Stimulated activated memory B cell treated with anti-CD40 and anti-IgM and Interleukin-4, amounts not matched to agents 10 μg/mL and 1 μg/mL and 100 μg/mL, for 72 hours (primary cell): ENCODE results near the gene UGT2B11.
"Not testable (repeated sequence)": the region's sequence is repeated elsewhere in the genome, so short reads cannot be mapped to it uniquely, and the experiment has no call there.

Source experiments
- ATAC-seq: fragments of 150-1000 bp; cut with Tn5 transposase; 2 replicates; pipeline ENCODE4 v1.10.0; 2021
- H3K27ac Mint-ChIP-seq: one replicate; pipeline ENCODE4 v1.8.0; 2022; ENCODE audit warnings: mild to moderate bottlenecking, mixed read lengths
- H3K27me3 Mint-ChIP-seq: one replicate; pipeline ENCODE4 v1.8.0; 2022; ENCODE audit warnings: mixed read lengths
- H3K36me3 Mint-ChIP-seq: one replicate; pipeline ENCODE4 v1.8.0; 2022; ENCODE audit warnings: mixed read lengths
- H3K4me1 Mint-ChIP-seq: one replicate; pipeline ENCODE4 v1.8.0; 2022; ENCODE audit warnings: mixed read lengths
- H3K4me3 Mint-ChIP-seq: one replicate; pipeline ENCODE4 v1.8.0; 2022; ENCODE audit warnings: mild to moderate bottlenecking, moderate library complexity, mixed read lengths
- H3K9me3 Mint-ChIP-seq: one replicate; pipeline ENCODE4 v1.8.0; 2022; ENCODE audit warnings: mixed read lengths

UGT2B11 gene

GRCh38 chr4:69214716-69215115 lies at the start of gene UGT2B11:
Gene UGT2B11 (minus strand): TSS chr4:69214748. CDS start chr4:69214722, 26 bp downstream.
- Mint-ChIP-seq H3K4me1 (no peaks in the 10 kb centered on the region), H3K27me3 (no peaks in the 10 kb centered on the region), H3K9me3 (no peaks in the 10 kb centered on the region), H3K4me3 (no peak within 1 kb of the TSS), H3K27ac (no peak within 1 kb of the TSS), H3K36me3 (no peaks in the 10 kb centered on the region)
- no peak for ATAC-seq

GRCh38 chr4:69253147-69253772 lies 38.7 kb upstream of the UGT2B11 start:
- not testable (repeated sequence) for H3K27ac Mint-ChIP-seq, H3K9me3 Mint-ChIP-seq, H3K36me3 Mint-ChIP-seq, H3K27me3 Mint-ChIP-seq, H3K4me3 Mint-ChIP-seq, H3K4me1 Mint-ChIP-seq, ATAC-seq

- H3K36me3 Mint-ChIP-seq, H3K4me3 Mint-ChIP-seq, ATAC-seq, H3K27ac Mint-ChIP-seq, H3K4me1 Mint-ChIP-seq, H3K9me3 Mint-ChIP-seq, H3K27me3 Mint-ChIP-seq: not testable (repeated sequence)
Measured at GRCh38 chr4:69250884-69251283, 36.3 kb upstream of the UGT2B11 start.

GRCh38 chr4:69242562-69243240 lies 28.2 kb upstream of the UGT2B11 start:
- not testable (repeated sequence) for ATAC-seq, H3K27me3 Mint-ChIP-seq, H3K4me1 Mint-ChIP-seq, H3K36me3 Mint-ChIP-seq, H3K27ac Mint-ChIP-seq, H3K4me3 Mint-ChIP-seq
- H3K9me3 Mint-ChIP-seq = peaks cover 14% of the 10 kb centered on the region

- H3K4me3 Mint-ChIP-seq, ATAC-seq, H3K27me3 Mint-ChIP-seq, H3K27ac Mint-ChIP-seq, H3K36me3 Mint-ChIP-seq, H3K4me1 Mint-ChIP-seq: not testable (repeated sequence)
- H3K9me3 Mint-ChIP-seq = peaks cover 11% of the 10 kb centered on the region
Measured at GRCh38 chr4:69241746-69242145, 27.2 kb upstream of the UGT2B11 start.

- H3K27me3 Mint-ChIP-seq, ATAC-seq, H3K4me3 Mint-ChIP-seq, H3K36me3 Mint-ChIP-seq, H3K27ac Mint-ChIP-seq, H3K9me3 Mint-ChIP-seq, H3K4me1 Mint-ChIP-seq: not testable (repeated sequence)
Measured at GRCh38 chr4:69240787-69241186, 26.2 kb upstream of the UGT2B11 start.

- Mint-ChIP-seq H3K4me3 (no peak overlapping the region), H3K27me3 (no peaks in the 10 kb centered on the region), H3K9me3 (peaks cover 7% of the 10 kb centered on the region), H3K4me1 (no peaks in the 10 kb centered on the region), H3K27ac (no peak overlapping the region), H3K36me3 (no peaks in the 10 kb centered on the region)
- no peak for ATAC-seq
Measured at GRCh38 chr4:69239557-69240168, 25.1 kb upstream of the UGT2B11 start.

GRCh38 chr4:69239092-69239491 lies 24.5 kb upstream of the UGT2B11 start:
- H3K27ac Mint-ChIP-seq = no peak overlapping the region
- ATAC-seq = no peak
- no peaks in the 10 kb centered on the region for H3K27me3 Mint-ChIP-seq
- no peaks in the 10 kb centered on the region for H3K4me1 Mint-ChIP-seq
- peaks cover 7% of the 10 kb centered on the region for H3K9me3 Mint-ChIP-seq
- H3K4me3 Mint-ChIP-seq = no peak overlapping the region
- H3K36me3 Mint-ChIP-seq = no peaks in the 10 kb centered on the region

GRCh38 chr4:69224891-69225290 lies 10.3 kb upstream of the UGT2B11 start:
- Mint-ChIP-seq H3K9me3 (no peaks in the 10 kb centered on the region), H3K4me3 (no peak overlapping the region), H3K4me1 (no peaks in the 10 kb centered on the region), H3K27ac (no peak overlapping the region), H3K36me3 (no peaks in the 10 kb centered on the region), H3K27me3 (no peaks in the 10 kb centered on the region)
- no peak for ATAC-seq

GRCh38 chr4:69223277-69223676 lies 8.7 kb upstream of the UGT2B11 start:
- not testable (repeated sequence) for H3K4me1 Mint-ChIP-seq, H3K4me3 Mint-ChIP-seq, ATAC-seq, H3K9me3 Mint-ChIP-seq, H3K27ac Mint-ChIP-seq, H3K27me3 Mint-ChIP-seq, H3K36me3 Mint-ChIP-seq

GRCh38 chr4:69218491-69218890 lies 3.9 kb upstream of the UGT2B11 start:
- not testable (repeated sequence) for ATAC-seq, H3K4me1 Mint-ChIP-seq, H3K4me3 Mint-ChIP-seq, H3K27me3 Mint-ChIP-seq, H3K36me3 Mint-ChIP-seq, H3K27ac Mint-ChIP-seq, H3K9me3 Mint-ChIP-seq

- no peak overlapping the region for H3K27ac Mint-ChIP-seq
- no peaks in the 10 kb centered on the region for H3K27me3 Mint-ChIP-seq
- H3K36me3 Mint-ChIP-seq = no peaks in the 10 kb centered on the region
- ATAC-seq = no peak
- H3K9me3 Mint-ChIP-seq = no peaks in the 10 kb centered on the region
- no peak overlapping the region for H3K4me3 Mint-ChIP-seq
- H3K4me1 Mint-ChIP-seq = no peaks in the 10 kb centered on the region
Measured at GRCh38 chr4:69210911-69211310, 3.6 kb downstream of the UGT2B11 start.

GRCh38 chr4:69198506-69198905 lies 16.0 kb downstream of the UGT2B11 start:
- not testable (repeated sequence) for H3K36me3 Mint-ChIP-seq, H3K4me3 Mint-ChIP-seq, H3K27ac Mint-ChIP-seq, H3K9me3 Mint-ChIP-seq, H3K27me3 Mint-ChIP-seq, H3K4me1 Mint-ChIP-seq, ATAC-seq

- no peak overlapping the region for H3K27ac Mint-ChIP-seq
- H3K36me3 Mint-ChIP-seq = no peaks in the 10 kb centered on the region
- no peak for ATAC-seq
- no peaks in the 10 kb centered on the region for H3K27me3 Mint-ChIP-seq
- H3K4me3 Mint-ChIP-seq = no peak overlapping the region
- no peaks in the 10 kb centered on the region for H3K4me1 Mint-ChIP-seq
- peaks cover 8% of the 10 kb centered on the region for H3K9me3 Mint-ChIP-seq
Measured at GRCh38 chr4:69196209-69196965, 18.2 kb downstream of the UGT2B11 start.

- H3K27me3 Mint-ChIP-seq = no peaks in the 10 kb centered on the region
- no peaks in the 10 kb centered on the region for H3K4me1 Mint-ChIP-seq
- H3K9me3 Mint-ChIP-seq = peaks cover 8% of the 10 kb centered on the region
Measured at GRCh38 chr4:69194166-69194565, 20.4 kb downstream of the UGT2B11 start.

More at GRCh38 chr4:69194166-69194565, 20.4 kb downstream of the UGT2B11 start:
- Mint-ChIP-seq H3K4me3 (no peak overlapping the region), H3K27ac (no peak overlapping the region), H3K36me3 (no peaks in the 10 kb centered on the region)
- no peak for ATAC-seq
